Measurements from ENCODE around the gene ANXA1. TPM values are rescaled to one million over a fixed set of nuclear protein-coding genes. Genes with fewer than 3 reads are reported as not detected.

Gene ANXA1
- total and polyA plus RNA-seq, 10 of the 15 experiments (the other 5 are each of a cell fraction or from before 2014, with no cell fraction given), result 6.6 to 30.1 (median 12.6) TPM

GRCh38 chr9:73116880-73117279 lies 34.8 kb upstream of the ANXA1 start:
- SMC1A ChIA-PET (ENCODE audit: uncharacterized antibody, unreplicated experiment), result interaction anchor here (0.8 to 2.4 kb wide), 5 partner anchors 10 to 67 kb away, joined by 3 to 9 read pairs (median 3); partner anchors contain the start of gene ANXA1
- Histone ChIP-seq H3K9me3 (replicated peaks; ENCODE audit: control insufficient read depth, insufficient read depth, low read length) (no peaks in the 10 kb centered on the region), H3K27ac (ENCODE audit: control insufficient read depth, insufficient read depth) (no peak overlapping the region), H3K36me3 (ENCODE audit: control insufficient read depth in 2 of 2, insufficient read depth in 2 of 2, low read length in 1 of 2) (no peaks in the 10 kb centered on the region), H3K79me2 (ENCODE audit: control insufficient read depth, insufficient read depth, low read length) (no peaks in the 10 kb centered on the region), H3K9ac (ENCODE audit: control insufficient read depth, insufficient read depth, low read length) (no peak overlapping the region), H3K4me2 (ENCODE audit: control insufficient read depth, insufficient read depth) (no peak overlapping the region), H2AFZ (ENCODE audit: control insufficient read depth, low read depth, low read length) (no peak overlapping the region), H4K20me1 (ENCODE audit: control insufficient read depth, insufficient read depth) (no peaks in the 10 kb centered on the region), H3K4me1 (ENCODE audit: control insufficient read depth, insufficient read depth, low read length) (no peaks in the 10 kb centered on the region), H3K4me3 (no peak overlapping the region), H3K27me3 (replicated peaks in 1 of 2; ENCODE audit: control insufficient read depth in 2 of 2, insufficient read depth in 2 of 2, low read length in 1 of 2) (no peaks in the 10 kb centered on the region)
- RAD21 ChIA-PET (ENCODE audit: unreplicated experiment), result no interaction called here
- BruUV-seq (replicated peaks), result no TSS peak
- DNase-seq (ENCODE audit: low read depth, low spot score) (no peak), ATAC-seq (no peak), FAIRE-seq (no peak)
- in situ Hi-C loops (cut with MboI) (no loop called here), intact Hi-C loops (cut with micrococcal nuclease; ENCODE audit: unreplicated experiment) (no loop called here)
- 0% methylated on average over 1 of the region's 1 CpG for WGBS (ENCODE audit: insufficient coverage, insufficient replicate concordance, low lambda C conversion rate, missing lambda C conversion rate)
- CTCF ChIA-PET, result interaction anchor here (0.6 to 1.9 kb wide), 4 partner anchors 9 to 55 kb away, joined by 3 to 8 read pairs (median 4); no protein-coding TSS in a partner anchor
- TF ChIP-seq RUNX3 (IDR thresholded peaks at IDR 0.05; ENCODE audit: low read length) (no peak), ZBED1 (IDR thresholded peaks at IDR 0.05; ENCODE audit: borderline replicate concordance) (no peak), RAD51 (IDR thresholded peaks at IDR 0.05) (no peak), GABPA (IDR thresholded peaks at IDR 0.05; ENCODE audit: low read depth) (no peak), FOS (IDR thresholded peaks at IDR 0.05; ENCODE audit: borderline replicate concordance, extremely low read depth, insufficient read length) (no peak), ESRRA (IDR thresholded peaks at IDR 0.05; ENCODE audit: low read length) (no peak), TARDBP (IDR thresholded peaks at IDR 0.05; ENCODE audit: borderline replicate concordance) (no peak), MTA2 (IDR thresholded peaks at IDR 0.05; ENCODE audit: low read depth) (no peak), ZNF217 (IDR thresholded peaks at IDR 0.05) (no peak), IKZF2 (IDR thresholded peaks at IDR 0.05) (no peak), PKNOX1 (IDR thresholded peaks at IDR 0.05) (no peak), TAF1 (IDR thresholded peaks at IDR 0.05; ENCODE audit: borderline replicate concordance, low read depth, low read length) (no peak)
- POLR2A ChIA-PET, result no interaction called here

All from GM12878 (cell line).